HG03378 (cell line): Measurements from ENCODE around the gene B3GNT8.
"Not testable (repeated sequence)": the region's sequence is repeated elsewhere in the genome, so short reads cannot be mapped to it uniquely, and the experiment has no call there.

Experiments used
- ATAC-seq: cut with Tn5 transposase; IDR thresholded peaks from one replicate; pipeline ENCODE4 v1.9.1; 2021; ENCODE audit warnings: mild to moderate bottlenecking, moderate library complexity; ENCODE audit not compliant: unreplicated experiment

Gene B3GNT8

DNA sequence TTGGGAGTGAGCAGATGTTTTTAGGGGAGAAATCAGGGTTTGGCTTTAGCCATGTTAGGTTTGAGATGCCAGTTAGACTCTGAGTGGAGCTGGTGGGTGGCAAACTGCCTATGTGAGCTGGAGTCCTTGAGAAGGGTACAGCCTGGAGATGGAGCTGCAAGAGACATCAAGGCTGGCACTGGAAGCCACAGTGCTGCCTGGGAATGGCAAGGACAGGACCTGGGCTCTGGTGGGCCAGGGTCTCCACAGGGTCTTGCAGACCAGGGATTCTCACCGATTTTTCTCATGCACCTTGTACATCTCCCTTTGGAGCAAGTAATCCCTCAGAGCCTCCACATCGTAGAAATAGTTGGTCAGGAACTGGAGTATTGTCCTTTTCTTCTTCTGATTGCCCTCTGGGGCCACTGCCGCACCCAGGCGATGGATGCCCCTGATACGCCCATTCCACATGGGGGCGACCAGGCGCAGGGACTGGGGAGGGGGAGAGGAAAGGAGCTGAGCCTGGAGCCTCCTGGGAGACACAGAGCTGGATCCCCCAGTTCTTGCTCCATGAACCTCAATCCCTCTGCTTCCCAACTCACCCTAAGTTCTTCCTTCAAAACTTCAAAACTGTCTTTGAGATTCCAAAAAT is 10.9 kb upstream of the B3GNT8 start:
- no peak for ATAC-seq

DNA sequence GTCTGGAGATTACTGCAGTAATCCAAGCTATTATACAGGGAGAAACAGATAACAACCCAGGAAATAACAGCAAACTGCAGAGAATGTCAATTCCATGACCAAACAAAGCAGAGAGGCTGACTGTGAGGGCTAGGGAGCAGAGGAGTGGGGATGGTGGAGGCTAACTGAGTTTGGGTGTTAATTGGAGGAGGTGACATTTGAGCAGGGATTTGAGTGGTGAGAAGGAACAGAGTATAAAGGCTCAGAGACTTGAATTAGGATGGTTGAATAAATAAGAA is 9.4 kb upstream of the B3GNT8 start:
- no peak for ATAC-seq

DNA sequence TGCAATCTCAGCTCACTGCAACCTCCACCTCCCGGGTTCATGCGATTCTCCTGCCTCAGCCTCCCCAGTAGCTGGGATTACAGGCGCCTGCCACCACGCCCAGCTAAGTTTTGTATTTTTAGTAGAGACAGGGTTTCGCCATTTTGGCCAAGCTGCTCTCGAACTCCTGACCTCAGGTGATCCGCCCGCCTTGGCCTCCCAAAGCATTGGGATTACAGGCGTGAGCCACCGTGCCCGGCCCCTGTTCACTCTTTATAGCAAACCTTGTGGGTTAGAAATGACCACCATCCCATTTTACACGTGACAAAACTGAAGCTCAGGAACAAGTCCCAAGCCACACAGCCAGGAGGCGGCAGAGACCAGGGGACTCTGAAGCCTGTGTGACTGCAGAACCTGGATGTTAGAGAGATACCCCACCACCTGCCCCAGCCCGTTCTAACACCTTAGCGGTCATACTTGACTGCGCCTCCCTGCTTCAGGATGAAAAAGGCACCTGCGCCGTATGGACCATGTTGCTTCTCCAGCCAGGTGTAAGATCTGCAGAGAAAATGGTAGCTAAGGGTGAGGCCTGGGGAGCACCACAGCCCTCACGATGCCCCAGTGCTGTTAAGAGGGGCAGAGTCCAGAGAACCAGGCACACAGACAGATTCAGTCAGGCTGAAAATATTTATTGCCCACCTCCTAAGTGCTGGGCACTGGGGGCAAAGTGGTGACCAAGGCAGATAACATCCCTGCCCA is 8.9 kb upstream of the B3GNT8 start:
- no peak for ATAC-seq

DNA sequence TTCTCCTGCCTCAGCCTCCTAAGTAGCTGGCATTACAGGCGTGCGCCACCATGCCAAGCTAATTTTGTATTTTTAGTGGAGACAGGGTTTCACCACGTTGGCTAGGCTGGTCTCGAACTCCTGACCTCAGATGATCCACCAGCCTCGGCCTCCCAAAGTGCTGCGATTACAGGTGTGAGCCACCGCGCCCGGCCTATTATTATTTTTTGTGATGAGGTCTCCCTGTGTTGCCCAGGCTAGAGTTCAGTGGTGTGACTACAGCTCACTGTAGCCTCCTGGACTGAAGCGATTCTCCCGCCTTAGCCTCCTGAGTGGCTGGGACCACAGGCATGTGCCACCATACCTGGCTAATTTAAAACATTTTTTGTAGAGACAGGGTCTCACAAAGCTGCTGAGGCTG is 8.2 kb upstream of the B3GNT8 start:
- ATAC-seq, result not testable (repeated sequence)

DNA sequence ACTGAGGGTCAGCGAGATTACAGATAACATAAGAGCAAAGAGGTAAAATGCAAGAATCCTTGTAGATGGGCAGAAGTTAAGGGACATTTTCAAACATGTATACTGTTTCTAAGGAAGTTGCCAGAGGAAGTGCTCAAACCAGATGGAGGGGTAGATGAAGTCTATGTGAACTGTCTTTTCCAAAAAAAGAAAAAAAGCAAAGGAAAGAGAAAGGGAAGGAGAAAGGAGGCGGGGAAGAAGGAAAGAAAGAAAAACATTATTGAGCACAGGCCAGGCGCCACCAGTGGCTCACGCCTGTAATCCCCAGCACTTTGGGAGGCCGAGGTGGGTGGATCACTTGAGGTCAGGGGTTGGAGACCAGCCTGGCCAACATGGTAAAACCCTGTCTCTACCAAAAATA is 7.3 kb upstream of the B3GNT8 start:
- ATAC-seq, result no peak

DNA sequence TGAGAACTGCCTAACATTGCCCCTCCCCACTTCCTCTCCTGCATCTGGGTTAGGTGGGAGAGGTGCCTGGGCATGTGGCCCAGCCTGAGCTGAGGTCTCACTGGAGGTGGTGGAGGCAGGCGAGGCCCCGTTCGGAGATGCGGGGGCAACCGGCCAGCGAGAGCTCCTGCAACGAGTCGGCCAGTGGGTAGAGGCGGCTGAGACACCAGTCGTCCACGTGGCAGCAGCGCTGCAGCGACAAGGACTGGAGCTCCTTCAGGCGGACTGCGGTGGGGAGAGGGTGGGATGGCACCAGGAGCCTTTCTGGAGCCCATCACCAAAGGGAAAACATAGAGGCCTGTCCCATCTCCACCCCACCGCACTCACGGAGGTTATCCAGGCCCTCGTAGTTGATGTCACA is 6.0 kb upstream of the B3GNT8 start:
- ATAC-seq, result no peak

DNA sequence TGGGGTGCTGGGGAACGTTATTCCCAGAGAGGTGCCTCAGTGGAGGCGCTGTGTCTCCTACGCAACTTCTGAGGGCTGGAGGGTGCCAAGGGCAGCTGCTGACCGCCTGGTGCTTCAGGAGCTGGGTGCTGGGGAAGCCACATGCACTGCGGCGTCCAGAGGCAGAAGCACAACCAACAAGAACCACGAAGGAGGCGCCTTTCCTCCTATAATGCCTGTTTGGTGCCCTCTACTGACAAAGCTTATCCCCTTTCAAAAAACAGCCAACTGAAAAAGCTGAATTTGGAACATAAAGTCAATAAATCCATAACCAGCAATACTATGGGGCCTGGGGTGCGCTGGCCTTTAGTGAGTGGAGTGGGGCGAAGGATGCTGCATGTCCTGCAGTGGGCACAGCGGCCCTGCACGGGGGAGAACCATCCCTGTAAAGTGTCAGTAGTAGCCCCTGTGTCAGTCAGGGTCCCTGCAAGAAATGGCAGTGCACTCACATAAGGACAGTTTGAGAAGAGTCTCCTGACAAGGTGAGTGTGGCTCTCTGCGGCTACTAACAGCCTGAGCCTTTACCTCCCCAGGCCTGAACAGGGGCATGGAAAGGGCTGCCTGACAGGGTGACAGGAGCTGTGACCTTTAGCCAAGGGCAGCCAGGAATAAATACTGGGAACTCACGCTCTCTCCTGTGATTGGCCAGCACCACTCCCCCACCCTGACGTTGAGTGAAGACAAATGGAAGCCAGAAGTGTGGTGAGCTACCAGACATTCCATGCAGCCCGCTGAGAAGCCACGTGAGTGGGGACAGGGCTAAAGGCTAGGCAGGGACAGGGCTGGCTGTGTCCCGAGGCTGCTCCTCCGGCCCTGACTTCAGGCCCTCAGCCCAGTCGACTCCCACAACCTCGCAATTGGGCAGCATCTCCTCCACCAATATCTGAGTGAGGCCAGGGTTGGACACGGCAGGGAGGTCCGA is 4.5 kb upstream of the B3GNT8 start:
- no peak for ATAC-seq

DNA sequence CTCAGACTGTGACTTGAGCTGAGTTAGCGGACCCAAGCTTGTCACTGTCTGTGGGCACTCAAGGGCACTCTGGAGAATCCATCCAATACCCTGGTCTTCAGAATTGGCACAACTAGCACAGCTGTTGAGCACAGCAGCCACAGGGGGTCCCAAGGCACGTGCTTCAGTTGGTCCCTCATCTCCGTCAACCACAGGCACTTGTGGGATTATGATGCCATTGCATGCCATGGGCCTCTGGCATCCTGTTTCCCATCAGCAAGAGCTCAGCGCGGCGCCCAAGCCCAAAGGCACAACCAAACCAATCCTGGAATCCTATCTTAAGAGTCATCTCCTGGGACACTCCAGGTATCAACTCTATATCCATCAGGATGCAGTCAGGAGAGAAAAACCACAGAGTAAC is 3.7 kb upstream of the B3GNT8 start:
- no peak for ATAC-seq

DNA sequence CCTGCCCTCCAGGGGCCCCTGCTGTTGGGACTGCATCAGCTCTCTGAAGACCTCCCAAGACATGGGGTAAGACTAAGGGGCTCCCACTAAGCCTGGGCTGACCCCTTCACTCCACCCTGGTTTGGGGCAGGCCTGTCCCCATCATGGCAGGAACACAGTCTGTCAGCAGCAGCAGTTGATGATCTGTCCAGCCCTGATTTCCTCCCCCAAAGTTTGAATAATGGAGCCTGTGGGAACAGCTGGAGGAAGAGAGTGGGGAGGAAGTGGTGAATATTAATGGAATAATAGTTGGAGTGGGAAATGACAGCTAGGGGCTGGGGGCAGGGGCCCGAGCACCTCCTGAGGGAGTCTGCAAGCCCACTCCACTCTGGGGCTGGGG is 1.3 kb upstream of the B3GNT8 start:
- ATAC-seq, result no peak

DNA sequence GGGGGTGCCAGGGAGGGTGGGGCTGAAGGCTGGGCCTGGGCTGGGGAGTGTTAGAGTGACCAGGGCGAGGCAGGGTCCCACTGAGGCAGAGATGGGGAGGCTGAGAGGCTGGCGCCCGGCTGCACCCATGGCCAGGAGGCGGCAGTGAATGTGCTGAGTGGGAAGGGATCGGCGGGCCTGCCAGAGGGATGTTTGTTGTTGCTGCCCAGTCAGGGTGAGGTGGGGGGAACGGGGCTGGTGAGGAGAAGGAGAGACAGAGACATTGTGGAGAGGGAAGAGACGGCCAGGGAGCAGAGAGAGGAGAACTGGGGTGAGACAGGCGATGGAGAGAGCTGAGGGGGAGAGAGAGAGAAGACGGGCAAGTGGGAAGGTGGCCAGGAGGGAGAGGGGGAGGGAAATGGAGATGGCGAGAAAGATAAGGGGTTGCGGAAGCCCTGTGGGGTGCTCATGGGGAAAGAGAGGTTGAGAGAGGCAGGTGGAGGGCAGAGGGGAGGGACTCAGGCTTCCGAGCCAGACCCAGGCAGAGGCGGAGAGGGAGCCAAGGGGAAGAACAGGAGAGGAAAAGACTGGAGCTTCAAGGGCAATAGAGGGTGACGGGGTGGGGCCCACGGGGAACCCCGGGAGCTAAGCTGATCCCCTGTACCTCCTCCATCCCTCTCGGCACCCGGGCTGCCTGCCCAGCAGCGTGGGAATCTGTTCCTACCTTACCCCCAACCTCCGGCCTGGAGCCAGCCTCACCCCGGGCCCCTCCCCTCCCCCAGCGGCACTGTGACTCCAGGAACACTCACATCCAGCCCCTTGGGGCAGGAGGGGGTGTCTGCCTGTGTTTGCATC is 690 bp upstream of the B3GNT8 start:
- ATAC-seq, result no peak

DNA sequence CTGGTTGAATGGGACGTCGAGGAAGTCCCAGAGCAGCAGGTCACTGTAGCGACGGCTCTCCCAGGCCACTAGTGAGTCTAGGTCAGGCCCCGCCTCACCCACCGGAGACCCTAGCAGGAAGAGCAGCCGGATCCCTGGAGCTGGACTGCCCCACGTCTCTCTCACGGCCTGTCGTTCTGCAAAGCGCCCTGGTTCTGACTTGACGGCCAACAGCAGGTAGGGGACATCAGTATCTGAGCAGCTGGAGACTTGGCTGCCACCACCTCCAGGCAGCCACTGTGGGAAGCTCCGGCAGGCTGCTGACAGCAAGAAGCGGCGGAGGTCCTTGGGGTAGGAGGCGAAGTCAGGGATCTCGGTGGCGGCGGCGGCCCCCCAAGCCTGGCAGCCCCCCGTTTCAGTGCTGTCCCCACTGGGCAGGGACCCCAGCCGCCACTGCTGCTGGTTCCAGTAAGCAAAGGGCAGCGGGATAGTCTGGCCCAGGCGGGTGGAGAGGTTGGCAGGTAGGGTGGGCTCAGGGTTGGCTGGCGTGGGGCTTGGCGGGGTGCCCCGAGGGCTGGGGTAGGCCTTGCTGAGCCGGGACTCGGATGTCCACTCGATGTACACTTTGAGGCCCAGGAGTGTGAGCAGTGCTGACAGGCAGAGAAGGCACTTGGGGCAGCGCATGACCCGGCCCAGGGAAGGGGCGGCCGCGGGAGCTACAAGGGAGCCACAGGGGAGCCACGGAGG is 895 bp downstream of the B3GNT8 start:
- no peak for ATAC-seq

DNA sequence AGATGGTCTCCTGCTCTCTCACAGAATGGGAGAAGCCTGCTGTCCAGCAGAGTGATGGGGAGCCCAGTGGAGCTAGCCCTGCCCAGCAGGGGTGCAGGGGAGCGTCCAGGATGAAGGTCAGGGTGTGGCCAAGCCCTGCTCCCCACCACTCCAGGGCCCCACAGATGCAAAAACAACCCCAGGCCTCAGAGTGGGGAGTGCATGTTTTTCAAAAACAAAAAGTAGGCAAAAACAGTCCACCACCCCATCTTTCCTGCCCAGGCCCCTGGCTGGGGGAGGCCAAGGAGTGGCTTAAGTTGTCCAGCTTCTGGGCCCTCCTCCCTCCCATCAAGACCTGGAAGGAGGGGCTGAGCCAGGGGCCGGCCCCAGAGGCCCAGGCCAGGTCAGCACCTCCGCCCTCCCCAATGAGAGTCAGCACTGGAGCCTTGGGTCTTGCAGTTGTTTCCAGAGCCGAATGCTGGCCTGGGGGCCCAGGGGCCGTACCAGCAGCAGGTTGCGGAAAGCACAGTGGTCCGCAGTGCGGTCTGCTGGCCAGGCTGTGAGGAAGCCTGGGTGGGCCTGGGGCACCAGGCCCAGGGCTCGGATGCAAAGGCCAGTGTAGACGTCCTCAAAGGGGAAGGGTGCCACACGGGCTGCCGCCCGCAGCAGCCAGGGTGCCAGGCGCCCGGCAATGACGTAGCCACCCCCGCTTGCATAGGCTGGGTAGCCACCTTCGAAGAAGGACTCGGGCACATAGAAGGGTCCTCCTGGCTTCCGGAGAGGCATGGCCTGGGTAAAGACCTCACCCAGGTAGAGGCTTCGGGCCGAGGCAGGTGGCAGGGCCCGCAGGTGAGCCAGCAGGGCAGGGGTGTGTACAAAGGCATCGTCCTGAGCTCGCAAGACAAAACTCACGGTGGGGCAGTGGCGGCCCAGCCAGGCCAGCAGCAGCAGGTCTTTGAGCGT is 1.7 kb downstream of the B3GNT8 start:
- no peak for ATAC-seq

DNA sequence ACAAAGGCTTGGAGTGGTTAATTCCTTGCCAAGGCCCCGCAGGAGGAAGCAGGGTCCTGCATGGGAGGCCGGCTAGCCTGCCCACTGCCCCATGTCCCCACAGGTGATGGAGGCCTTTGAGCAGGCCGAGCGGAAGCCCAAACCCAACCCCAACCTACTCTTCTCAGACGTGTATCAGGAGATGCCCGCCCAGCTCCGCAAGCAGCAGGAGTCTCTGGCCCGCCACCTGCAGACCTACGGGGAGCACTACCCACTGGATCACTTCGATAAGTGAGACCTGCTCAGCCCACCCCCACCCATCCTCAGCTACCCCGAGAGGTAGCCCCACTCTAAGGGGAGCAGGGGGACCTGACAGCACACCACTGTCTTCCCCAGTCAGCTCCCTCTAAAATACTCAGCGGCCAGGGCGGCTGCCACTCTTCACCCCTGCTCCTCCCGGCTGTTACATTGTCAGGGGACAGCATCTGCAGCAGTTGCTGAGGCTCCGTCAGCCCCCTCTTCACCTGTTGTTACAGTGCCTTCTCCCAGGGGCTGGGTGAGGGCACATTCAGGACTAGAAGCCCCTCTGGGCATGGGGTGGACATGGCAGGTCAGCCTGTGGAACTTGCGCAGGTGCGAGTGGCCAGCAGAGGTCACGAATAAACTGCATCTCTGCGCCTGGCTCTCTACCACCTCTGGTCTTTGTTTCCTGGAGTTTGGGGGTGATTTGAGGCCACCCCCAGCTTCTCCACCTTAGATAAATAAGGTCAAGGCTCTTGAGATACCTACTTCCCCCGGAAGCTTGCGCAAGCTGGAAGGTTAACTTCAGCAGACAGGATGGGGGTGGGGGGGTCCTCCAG is 2.6 kb downstream of the B3GNT8 start:
- no peak for ATAC-seq

DNA sequence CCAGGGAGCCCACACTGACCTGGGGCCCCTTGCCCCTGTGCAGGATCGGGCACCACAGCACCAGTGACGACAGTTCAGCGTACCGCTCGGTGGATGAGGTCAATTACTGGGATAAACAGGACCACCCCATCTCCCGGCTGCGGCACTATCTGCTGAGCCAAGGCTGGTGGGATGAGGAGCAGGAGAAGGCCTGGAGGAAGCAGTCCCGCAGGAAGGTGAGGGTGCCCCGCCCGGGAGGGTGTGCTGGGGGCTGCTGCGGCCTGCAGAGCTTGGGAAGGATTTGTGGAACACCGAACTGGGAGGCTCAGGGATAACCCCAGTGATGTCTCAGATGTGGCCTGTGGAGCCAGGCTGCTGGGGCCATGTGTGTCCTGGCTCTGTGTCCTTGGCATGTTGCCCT is 4.2 kb downstream of the B3GNT8 start:
- no peak for ATAC-seq

DNA sequence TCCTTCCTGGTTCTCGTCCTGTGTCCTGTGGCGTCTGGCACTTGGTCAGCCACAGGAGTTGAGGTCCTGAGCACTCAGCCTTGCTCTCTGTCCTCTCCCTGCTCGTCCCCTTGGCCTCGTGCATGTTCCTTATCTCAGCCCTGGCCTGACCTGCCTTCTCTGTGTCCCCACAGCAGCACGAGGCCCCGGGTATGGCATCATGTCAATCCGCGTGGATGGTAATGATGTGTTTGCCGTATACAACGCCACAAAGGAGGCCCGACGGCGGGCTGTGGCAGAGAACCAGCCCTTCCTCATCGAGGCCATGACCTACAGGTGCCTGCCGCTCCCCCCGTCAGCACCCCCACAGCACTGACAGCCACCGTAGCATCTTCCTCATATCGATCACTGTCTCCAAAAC is 4.7 kb downstream of the B3GNT8 start:
- ATAC-seq, result no peak

DNA sequence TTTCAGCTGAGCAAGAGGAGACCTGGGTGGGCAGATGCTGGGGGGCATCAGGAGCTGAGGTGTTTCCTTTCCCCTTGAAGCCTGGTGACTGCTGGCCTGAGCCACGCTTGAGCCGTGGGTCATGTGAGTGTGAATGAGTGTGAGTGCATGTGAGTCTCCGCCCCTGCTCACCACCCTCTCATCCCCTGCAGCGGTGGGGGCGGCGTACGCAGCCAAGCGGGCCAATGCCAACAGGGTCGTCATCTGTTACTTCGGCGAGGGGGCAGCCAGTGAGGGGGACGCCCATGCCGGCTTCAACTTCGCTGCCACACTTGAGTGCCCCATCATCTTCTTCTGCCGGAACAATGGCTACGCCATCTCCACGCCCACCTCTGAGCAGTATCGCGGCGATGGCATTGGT is 5.2 kb downstream of the B3GNT8 start:
- ATAC-seq, result no peak

DNA sequence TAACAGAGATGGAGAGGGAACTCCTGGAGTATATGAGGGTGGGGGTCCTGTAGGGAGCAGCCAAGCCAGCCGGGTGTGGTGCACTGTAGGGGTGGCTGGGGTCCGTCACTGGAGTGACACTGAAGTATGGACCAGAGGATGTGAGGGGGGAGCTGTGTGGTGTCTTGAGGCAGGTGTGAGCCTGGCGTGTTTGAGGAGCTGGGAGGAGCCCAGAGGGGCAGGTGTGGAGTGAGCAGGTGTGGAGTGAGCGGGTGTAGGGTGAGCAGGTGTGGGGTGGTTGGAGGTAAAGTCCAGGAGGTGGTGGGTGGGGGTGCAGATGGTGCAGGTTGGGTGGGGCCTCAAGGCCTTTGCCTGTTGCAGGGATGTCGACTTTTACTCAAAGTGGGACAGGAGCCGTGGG is 5.9 kb downstream of the B3GNT8 start:
- no peak for ATAC-seq

DNA sequence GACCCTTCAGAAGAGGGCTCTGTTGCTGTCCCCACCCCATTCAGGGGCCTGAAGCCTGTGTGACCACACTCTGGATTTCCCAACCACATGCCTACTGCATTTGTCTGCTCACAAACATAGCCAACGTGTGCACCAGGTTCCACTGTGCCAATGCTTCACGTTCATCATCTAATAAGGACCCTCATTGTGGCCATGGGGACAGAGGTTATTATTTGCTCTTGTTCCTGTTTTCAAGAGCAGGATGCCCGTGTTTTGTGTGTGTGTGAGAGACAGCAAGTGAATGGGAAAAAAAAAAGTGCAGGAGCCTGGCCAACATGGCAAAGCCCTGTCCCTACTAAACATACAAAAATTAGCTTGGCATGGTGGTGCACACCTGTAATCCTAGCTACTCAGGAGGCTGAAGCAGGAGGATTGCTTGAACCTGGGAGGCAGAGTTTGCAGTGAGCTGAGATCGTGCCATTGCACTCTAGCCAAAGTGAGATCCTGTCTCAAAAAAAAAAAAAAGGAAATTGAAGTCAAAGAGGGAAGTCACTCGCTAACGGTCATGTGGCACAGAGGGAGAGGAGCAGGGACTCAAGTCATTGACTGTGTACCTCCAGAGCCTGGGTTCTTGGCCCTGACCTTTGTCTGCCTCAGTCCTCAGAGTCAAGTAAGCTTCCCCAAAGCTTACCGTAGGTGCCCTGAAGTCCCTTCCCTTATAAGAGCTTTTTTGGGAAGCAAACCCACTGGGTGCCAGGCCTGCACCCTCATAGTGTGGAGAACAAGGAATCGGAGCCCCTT is 6.9 kb downstream of the B3GNT8 start:
- ATAC-seq, result no peak
